ENCODE results near the gene PHACTR1.

Gene PHACTR1

DNA sequence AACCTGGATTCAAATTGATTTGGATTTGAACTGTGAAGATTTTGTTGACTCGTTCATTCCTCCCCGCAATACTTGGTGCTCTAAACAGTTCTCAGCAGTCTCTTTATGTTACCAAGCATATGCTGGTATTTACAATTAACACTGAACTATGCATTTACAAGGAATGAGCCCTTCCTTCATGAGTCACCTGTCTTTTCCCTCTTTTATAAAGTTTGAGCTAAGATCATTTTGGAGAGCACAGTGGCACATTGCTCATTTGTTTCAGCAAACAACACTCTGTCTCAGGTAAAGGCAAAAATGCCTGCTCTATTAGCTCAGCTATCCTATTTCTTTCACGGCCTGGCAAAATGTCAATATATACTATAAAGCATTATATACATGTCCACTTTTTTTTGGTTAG is 285.4 kb downstream of the PHACTR1 start:
- DNase-seq: no peak

DNA sequence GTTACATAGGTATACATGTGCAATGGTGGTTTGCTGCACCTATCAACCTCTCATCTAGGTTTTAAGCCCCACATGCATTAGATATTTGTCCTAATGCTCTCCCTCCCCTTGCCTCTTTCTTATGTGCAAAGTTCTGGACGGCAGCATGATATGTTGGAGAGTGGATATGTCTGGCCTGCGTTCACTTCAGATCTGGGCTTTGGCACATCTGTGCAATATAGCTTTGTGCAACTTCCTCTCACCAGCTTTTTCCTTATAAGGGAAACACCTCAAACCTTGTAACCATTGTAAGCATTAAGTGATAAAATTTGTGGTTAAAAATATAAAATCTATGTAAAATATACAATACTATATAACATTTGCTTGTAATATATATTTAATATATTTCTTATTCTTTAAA is 288.0 kb downstream of the PHACTR1 start:
- no peak for DNase-seq

DNA sequence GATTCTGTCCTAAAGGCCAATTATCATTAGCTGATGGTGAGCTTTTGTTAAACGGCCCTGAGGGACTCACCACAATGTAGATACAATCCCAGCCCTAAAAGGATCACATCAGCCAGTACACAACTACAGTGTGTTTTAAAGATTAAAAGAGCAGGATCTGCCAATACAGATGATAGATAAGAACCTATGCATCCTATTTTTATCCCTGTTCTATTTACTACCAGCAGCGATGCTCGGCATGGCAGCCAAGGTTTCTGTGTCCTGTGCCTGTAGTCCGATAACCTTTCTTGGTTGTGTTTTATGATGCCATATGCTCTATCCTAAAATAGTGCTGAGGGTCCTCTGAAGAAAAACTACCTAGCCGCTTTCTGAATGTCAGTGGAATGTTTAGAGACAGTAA is 289.4 kb downstream of the PHACTR1 start:
- peak; percentile 12 for DNase-seq

DNA sequence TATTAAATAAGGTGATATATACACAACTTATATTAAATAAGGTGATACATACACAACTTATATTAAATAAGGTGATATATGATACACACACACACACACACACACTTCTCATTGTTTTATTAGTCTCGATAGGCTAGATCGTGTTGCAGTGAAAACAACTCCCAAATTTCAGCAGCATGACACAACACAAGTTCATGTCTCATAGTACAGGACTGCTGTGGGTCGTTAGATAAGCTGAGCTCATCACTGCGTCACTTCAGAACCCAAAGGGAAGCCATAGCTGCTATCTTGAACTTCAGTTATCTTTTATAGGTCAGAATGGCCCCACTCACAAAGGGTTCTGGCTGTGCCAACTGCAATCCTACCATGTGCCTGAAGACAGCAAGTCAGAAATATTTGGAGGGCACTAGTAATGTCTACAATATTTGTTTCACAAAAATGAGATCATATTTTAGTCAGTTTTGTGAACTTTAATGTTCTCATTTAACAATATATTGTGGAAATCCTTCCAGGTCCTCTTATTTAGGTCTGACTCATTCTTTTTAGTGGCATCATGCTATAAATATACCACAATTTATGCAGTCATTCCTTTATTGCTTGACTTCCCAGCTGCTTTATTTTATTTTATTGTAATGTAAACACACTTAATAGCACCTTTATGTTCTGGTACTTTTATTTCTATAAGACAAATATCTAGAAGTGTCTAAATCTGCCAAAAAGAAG is 290.2 kb downstream of the PHACTR1 start:
- no peak for DNase-seq

DNA sequence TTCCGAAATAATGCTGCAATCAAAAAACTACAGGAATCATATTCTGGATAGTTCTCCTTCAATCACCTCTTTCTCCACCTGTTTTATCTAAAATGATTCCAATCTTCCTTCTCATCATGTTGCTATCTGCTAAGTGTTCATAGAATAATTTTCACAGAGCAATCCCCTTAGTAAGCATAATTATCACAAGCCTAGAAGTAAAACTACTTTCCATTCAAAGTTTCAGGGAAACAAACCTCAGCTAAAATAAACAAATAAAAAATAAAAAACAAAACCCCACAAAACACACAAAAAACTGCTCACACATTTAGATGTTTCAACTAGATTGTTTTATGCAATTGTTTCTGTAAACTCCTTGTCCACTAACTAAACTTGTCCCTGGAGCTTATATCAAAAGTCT is 291.2 kb downstream of the PHACTR1 start:
- no peak for DNase-seq

DNA sequence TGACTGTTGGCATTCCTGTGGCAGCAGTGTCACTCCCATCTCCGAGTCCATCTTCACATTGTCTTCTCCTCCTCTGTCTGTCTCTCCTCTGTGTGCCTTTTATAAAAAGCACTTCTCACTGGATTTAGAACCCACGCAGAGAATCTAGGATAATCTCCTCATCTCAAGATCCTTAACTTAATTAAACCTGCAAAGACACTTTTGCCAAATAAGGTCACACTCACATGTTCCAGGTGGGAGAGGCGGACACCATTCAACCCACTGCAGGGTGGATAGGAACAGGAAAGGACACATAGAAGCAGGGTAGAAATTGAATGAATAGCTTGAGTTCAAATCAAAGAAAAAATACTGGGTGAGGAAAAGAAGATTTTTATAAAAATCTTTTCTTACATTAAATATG is 292.5 kb downstream of the PHACTR1 start:
- DNase-seq: no peak

DNA sequence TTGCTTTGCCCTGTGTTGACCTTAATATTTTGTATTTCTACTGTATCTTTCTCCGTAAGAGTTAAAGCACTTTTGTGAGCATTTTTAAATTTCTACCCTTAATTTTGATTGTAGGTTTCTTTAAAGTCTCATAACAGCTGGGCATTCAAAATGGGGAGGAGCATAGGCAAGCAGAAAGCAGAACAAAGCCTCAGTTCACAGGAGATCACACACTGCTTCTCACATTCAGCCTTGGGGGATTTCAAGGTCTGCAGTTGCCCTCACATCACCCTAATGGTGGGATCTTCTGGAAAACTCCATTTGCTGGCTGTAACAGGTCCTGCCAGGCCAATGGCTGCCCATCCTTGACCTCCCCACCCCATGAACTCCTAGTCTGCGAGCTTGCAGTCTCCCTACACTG is 292.9 kb downstream of the PHACTR1 start:
- no peak for DNase-seq

DNA sequence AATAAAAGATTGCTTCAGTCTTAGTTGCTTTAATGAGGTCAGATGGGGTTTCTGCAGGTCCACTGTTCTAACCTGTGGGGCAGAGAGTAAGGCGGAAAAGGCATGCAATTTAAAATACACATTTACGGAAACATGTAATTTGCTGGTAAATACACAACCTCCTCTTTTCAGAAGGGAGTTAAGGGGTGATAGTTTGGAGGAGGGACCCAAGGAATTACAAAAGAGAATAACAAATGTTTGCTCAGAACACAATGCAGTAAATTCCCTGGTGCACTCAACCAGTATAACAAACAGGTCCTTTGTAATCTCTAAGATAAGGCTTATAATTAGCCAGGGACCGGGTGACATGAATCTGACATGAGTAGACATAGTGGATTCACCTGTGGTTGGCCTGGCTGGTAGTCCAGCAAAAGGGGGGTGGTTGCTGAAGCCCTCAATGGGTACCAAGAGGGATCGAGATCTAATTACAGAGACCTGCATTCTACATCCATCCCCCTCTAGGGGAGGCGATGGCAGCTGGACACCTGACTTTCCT is 295.1 kb downstream of the PHACTR1 start:
- DNase-seq: no peak

DNA sequence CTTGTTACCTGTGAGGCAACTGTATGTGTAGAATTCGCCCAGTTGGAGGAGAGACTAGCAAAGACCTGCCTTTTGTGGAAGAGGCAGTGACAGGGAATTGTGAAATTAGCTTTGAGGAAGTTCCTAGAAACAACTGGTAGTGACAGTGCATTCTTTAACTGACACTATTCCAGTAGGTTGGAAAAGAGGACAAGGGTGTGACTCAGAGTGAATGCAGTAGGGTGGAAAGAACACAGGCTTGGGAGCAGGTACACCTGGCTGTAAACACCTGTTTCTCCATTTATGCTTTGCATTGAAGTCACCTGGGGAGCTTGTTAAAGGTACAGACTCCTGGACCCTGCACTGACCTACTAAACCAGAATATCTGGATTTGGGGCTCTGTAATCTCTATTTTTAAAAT is 295.7 kb downstream of the PHACTR1 start:
- no peak for DNase-seq

DNA sequence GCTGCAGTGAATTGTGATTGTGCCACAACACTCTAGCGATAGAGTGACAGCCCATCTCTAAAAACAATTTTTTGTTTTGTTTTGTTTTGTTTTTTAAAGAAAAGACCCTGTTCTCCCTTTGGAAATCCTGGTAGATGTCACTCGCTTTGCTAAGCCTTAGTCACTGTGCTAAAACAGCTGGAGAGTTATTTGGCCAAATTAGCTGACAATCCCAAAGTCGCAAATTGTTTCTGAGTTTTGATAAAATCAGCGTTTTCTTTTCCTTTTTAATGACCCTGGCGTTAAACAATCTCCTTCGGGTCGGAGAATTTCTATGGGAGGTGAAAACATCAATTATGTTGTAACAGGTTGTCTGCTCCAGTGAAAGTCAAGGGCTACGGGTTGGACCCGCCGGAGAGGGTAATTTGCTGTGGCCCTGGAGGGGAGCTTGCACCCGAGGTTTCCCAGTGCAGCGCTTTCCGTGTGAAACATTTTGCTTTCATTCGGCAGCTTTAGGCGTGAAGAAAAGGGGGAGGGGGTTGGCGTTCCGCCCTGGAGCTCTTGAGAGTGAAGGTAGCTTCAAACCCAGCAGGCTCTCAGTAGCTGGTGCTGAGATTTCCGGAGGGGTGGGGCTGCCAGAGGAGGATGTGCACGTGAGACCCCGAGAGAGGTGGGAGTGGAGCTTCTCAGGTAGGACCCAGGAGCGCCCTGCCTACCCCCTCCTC is 296.6 kb downstream of the PHACTR1 start:
- peak; percentile 13 for DNase-seq

DNA sequence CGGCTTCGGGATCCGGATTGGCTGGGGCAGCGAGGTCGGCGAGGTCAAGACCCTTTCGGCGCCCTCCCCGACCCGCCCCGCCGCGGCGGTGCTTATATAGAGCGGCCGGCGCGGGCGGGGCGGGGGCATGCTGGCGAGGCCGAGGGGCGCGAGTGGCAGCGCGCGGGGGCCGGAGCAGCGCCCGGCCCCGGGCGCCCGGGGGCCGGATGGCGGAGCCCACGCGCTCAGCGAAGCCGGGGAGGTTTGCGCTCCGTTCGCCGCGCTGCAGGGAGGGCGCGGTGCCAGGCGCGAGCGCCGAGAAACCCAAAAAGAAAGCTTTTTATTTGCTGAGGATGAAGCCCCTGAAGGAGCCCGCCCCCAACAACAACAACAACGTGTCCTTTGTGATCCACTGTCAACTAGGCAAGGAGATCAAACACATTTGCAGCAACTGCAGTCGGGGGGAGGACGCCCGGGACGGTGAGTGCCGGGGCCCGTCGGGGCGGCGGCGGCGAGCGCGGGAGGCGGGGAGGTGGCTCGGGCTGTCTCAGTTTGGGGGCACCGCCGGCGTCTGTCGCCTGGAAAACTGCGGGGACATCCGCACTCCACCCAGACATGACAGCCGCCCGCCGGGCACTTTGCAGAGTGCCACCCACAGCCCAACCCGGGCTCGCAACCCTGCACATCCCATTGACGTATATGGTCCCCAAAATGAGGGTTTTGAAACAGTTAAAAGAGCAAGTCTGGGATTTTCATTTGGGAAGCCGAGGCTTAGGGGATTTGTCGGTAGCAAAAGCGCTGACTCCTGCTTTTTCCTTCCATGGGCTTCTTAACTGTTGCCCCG is 297.3 kb downstream of the PHACTR1 start:
- no peak for DNase-seq

DNA sequence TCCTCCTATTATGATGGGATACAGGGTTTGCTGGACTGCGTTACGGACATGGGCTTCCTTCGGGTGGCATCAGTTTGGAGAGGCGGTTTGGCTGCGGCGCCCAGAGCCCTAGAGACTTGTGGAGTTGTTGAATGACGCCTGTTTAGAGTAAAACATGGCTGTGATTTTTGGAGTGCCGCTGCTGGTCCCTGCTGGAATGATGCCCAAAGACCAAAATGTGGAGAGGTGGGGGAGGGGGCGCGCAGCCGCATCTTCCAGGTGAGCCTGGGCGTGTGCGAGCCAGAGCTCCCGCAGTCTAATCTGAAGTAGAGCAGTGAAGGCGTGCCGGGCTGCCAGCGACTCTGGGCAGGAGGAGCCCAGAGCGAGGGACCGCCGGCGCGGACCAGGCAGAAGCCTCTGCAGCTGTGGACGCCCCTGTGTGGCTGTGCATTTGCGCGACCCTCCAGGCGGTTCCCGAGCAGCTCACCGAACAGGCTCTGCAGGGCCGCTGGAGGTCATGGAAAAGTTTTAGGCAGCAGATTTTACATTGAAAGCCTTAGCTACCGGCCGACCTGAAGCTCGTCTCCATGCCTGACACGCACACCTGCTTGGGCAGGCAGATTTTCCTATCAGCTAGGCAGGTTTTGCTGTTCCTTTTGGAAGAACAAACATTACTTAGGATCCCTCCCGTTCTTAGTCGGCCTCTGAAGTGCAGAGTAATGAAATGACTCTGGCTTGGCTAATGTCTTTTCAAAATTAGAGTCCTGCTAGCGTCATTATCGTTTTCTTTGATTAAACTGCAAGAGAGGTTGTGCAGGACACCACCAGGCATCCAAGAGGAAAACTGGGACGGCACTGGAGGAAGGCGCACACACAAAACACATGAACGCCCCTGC is 298.2 kb downstream of the PHACTR1 start:
- DNase-seq: no peak

DNA sequence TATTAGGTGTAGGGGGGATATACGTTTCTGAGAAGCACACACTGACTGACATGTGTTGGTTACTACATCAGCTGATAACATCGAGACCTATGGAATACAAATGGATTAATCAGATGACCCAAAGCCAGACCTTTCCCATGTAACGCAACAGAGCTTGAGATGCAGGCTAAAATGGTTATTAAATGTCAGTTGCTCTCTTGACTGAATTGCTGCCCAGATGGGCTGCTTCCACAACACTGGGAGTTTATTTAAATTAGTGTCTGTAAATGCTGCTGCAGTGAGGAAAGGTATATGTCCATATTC is 298.8 kb downstream of the PHACTR1 start:
- no peak for DNase-seq

DNA sequence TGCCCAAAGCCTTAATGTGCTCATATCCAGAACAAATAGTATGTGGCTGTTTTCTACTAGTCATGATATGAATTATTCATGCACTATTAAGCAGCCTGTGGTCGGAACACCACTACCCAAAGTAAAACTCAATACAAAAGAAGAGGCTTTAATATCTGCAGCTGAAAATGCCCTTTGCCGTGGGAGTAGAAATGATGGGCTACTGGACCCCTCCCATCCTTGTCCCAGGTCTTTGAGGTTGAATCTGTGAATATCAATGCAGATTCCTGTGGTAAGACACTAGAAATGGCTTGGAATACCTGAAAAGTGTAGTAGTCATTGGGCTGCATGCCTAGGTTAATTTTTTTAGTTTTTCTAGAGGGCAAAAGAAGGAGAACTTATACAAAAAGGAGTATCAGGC is 308.0 kb downstream of the PHACTR1 start:
- DNase-seq: no peak

DNA sequence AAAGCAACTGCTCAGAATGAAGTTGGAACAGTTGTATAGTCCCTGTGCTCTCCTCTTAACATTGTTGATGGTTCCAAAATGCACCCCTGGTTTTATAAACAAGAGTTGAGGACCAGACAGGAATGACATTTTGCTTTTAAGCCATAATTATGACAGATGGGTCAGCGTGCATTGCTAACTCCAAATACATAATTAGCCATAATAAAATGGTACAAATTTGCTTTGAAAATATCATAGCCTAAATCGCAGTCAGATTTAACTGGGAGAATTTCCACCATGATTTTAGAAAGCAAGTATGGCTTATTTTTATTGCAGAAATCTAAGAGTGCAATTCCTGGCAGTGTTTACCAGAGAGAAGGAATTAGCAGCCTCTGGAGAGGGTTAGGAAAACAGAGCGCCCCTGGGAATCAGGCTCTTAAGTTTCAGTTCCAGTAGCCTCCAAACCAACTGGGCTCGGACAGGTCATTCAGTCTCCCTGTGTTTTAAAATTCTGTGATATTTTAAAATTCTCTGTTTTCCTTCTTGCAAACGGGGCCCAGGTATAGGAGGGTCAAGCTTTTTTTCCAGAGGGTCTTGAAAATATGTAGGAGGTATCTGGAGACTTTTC is 309.4 kb downstream of the PHACTR1 start:
- no peak for DNase-seq

DNA sequence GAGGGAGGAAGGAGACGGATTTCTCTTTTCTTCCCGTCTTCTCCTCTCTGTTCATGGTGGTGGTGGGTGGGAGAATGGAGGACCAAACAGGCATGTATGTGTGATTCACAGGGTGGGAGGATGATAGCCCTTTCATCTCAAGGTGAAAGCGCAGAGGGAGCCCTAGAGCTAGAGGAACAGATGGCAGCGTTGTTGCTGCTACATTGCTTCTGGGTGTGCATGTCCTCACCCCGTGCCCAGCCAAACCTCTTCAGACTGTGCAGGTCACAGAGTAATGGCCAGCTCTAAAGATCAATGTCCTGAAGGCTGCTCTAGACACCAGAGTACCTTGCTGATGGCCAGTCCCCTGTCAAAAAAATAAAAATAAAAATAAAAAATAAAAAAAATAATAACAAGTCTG is 310.0 kb downstream of the PHACTR1 start:
- DNase-seq: peak; percentile 6

DNA sequence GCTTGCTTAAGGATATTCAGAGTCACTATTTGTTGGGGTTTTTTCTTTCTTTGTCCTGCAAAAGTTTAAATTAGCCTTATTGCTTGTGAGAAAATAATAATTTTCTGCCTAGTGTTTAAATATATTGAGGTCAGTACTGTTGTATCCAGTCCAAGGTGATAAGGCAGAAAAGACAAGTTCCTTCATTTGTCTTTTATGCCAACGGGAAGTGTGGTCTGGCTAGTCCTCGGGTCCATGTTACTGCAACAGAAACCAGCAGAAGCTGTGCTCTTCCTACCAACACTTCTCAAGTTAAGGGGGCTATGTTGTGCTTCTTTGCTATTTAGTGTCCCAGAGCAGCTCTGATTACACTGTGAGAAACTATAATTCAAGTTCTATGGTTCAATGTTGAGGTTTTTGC is 310.6 kb downstream of the PHACTR1 start:
- DNase-seq: no peak

DNA sequence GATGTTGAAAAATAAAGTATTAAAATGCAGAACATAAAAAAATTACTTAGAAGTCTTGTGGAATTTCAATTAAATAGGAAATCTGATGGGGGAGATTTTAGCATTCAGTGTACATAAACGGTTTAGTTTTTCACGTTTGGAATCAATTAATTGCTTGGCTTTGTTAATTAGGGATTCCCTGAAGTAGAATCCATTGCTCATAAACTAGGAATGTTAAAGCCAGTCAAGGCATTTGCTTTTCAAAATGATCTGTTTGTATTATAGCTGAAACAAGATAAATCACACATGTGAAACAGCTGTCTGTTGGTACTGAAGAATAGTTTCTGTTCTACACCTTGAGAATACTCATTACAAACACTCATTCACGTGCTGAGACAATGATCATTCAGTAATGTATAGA is 313.8 kb downstream of the PHACTR1 start:
- no peak for DNase-seq

DNA sequence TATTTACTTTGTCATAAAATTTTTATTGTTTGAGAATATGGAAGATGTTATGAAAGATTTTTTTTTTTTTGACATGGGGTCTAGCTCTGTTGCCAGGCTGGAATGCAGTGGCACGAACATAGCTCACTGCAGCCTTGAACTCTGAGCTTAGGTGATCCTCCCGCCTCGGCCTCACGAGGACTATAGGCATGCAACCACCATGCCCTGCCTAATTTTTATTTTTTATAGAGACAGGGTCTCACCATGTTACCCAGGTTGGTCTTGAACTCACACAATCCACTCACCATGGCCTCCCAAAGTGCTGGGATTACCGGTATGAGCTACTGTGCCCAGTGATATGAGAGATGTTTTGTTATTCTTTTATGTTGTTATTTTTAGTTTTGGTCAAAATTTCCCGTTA is 316.0 kb downstream of the PHACTR1 start:
- no peak for DNase-seq

DNA sequence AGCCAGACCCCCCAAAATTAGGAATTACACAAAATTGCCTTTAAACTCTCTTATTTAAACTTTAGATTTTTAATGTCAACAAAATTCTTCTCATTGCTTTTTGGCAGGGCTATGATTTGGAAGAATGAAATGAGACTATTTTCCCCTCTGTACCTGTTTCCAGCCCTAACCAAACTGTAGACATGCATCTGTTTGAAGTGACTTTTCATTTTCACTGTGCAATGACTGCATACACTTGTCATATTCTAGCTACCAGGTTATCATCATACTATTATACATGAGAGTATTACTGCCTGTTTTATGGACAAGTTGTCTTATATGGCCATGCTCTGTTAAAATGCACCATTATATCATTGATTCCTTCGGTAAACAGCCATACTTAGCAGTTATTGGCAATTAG is 316.6 kb downstream of the PHACTR1 start:
- DNase-seq: no peak

DNA sequence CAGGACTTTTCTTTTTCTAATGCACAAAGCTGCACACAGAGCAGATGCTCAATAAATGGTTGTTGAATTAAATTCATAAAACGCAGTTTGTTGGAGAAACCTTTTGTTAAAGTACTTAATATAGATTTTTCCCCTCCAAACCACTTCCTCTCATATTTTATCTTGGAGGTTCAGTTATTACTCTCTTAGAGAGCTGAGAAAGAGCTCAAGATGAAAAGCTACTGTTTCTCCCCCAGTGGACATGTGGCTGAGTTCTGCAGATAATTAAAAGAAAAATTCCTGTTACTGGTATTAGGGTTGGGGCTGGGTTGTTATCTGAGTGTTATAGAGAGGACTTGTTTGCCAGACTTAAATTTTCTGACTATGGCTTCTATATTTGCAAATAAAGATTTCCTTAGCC is 317.7 kb downstream of the PHACTR1 start:
- no peak for DNase-seq

DNA sequence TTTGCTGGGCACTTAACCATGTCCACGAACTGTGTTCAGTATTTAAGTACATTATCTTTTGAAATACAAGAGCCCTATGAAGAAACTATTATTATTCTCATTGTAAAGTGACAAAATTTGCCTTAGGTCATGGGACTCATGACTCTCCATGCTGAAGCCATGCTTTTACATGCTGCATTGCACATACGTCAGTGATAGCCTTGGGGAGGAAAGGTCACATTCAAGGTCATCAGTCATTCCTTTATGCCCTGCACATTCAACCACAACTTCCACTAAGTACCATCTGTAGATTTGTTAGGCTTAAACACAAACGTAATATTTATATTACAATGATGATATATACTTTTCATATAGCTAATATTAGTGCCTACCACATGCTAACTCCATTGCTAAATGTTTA is 319.0 kb downstream of the PHACTR1 start:
- DNase-seq: no peak
